SK-N-SH (cell line): Measurements from ENCODE around the gene KRT71. TPM values are rescaled to one million over a fixed set of nuclear protein-coding genes. Genes with fewer than 3 reads are reported as not detected.

Experiments used
- CTCF ChIA-PET: fragments of 300-600, 350-600 bp; formaldehyde crosslinking; extraction: SDS; loops from one replicate; lab custom pipeline; 2021; lab: Yijun Ruan, JAX
- POLR2A ChIA-PET: fragments of 350-600 bp; sonication (Branson Sonifier 250); formaldehyde crosslinking; extraction: SDS; loops from one replicate; lab custom pipeline; 2020; ENCODE audit warnings: antibody characterized with exemption, inconsistent platforms; lab: Yijun Ruan, JAX
- DNase-seq: peaks from one replicate; pipeline ENCODE4 v3.0.0; 2012
- H2AFZ ChIP-seq: fragments of 200-600 bp; sonication (generic); 2 replicates; pipeline ENCODE4 v1.8.1; 2016; ENCODE audit warnings: antibody characterized with exemption, mild to moderate bottlenecking, low read depth
- H3F3A ChIP-seq: fragments of 200-600 bp; sonication (generic); replicated peaks from 2 replicates; pipeline ENCODE3; 2016; ENCODE audit warnings: antibody characterized with exemption, mild to moderate bottlenecking; ENCODE audit not compliant: insufficient read depth
- H3K27ac ChIP-seq, 2 experiments: fragments of 200-500 bp in 1 of 2; fragments of 200-600 bp in 1 of 2; sonication (Bioruptor generic) in 1 of 2; sonication (generic), shearing (Covaris generic) in 1 of 2; 2 replicates each; pipeline versions ENCODE4 v1.5.1 to v1.6.1; 2014 to 2016; ENCODE audit warnings: low read depth in 2 of 2, inconsistent platforms in 1 of 2, low read length in 1 of 2, mild to moderate bottlenecking in 1 of 2, mixed read lengths in 1 of 2
- H3K27me3 ChIP-seq: fragments of 200-600 bp; sonication (generic), shearing (Covaris generic); 2 replicates; pipeline ENCODE4 v1.6.1; 2016; ENCODE audit warnings: mixed run types; ENCODE audit not compliant: insufficient read depth
- H3K36me3 ChIP-seq, 2 experiments: fragments of 200-500 bp in 1 of 2; fragments of 200-600 bp in 1 of 2; sonication (Bioruptor generic) in 1 of 2; sonication (generic) in 1 of 2; replicated peaks in 1 of 2; 2 replicates each; pipeline versions ENCODE3 to v1.5.1; 2014 to 2016; ENCODE audit warnings: low read length in 1 of 2, mild to moderate bottlenecking in 1 of 2; ENCODE audit not compliant: insufficient read depth in 2 of 2, control insufficient read depth in 1 of 2
- H3K4me1 ChIP-seq, 2 experiments: fragments of 200-500 bp in 1 of 2; fragments of 200-600 bp in 1 of 2; sonication (Bioruptor generic) in 1 of 2; sonication (generic), shearing (Covaris generic) in 1 of 2; 2 replicates each; pipeline versions ENCODE4 v1.5.1 to v1.6.1; 2014 to 2016; ENCODE audit warnings: low read depth in 1 of 2, low read length in 1 of 2, mixed run types in 1 of 2; ENCODE audit not compliant: insufficient read depth in 2 of 2, control insufficient read depth in 1 of 2
- H3K4me2 ChIP-seq: fragments of 200-600 bp; sonication (generic), shearing (Covaris generic); 2 replicates; pipeline ENCODE4 v1.6.1; 2017; ENCODE audit warnings: mixed run types
- H3K4me3 ChIP-seq, 2 experiments: fragments of 200-500 bp in 1 of 2; fragments of 200-600 bp in 1 of 2; sonication (Bioruptor generic) in 1 of 2; sonication (generic), shearing (Covaris generic) in 1 of 2; 2 replicates each; pipeline versions ENCODE4 v1.5.1 to v1.8.1; 2014 to 2016; ENCODE audit warnings: low read depth in 2 of 2, inconsistent platforms in 1 of 2, low read length in 1 of 2, mild to moderate bottlenecking in 1 of 2, mixed read lengths in 1 of 2, moderate library complexity in 1 of 2
- H3K79me2 ChIP-seq: fragments of 200-600 bp; sonication (generic); 2 replicates; pipeline ENCODE4 v1.8.1; 2017; ENCODE audit warnings: mild to moderate bottlenecking; ENCODE audit not compliant: insufficient read depth
- H3K9ac ChIP-seq: fragments of 200-600 bp; sonication (generic); 2 replicates; pipeline ENCODE4 v1.6.1; 2017; ENCODE audit warnings: mixed run types
- H3K9me2 ChIP-seq: fragments of 200-600 bp; sonication (generic); 2 replicates; pipeline ENCODE4 v1.6.1; 2017; ENCODE audit warnings: mixed run types
- H3K9me3 ChIP-seq: fragments of 200-600 bp; sonication (generic); 2 replicates; pipeline ENCODE4 v1.6.1; 2017; ENCODE audit warnings: mixed run types, mild to moderate bottlenecking, moderate library complexity
- H4K20me1 ChIP-seq: fragments of 200-600 bp; sonication (generic); 2 replicates; pipeline ENCODE4 v1.6.1; 2017; ENCODE audit warnings: mild to moderate bottlenecking, mixed run types; ENCODE audit not compliant: insufficient read depth
- CHD2 ChIP-seq: fragments of 150-350 bp; IDR thresholded peaks from 2 replicates; pipeline ENCODE4 v1.6.1; 2018; ENCODE audit warnings: low read length; ENCODE audit not compliant: partially characterized antibody
- CTCF ChIP-seq: fragments of 200-600 bp; sonication (generic); IDR thresholded peaks from 2 replicates; pipeline ENCODE4 v1.6.1; 2017; ENCODE audit warnings: antibody characterized with exemption, mild to moderate bottlenecking, moderate library complexity
- EP300 ChIP-seq, 2 experiments: IDR thresholded peaks; 2 replicates each; pipeline versions ENCODE4 v1.4.0 to v1.6.1; 2012; ENCODE audit warnings: borderline replicate concordance in 1 of 2, low read depth in 1 of 2, low read length in 1 of 2
- EZH2phosphoT487 ChIP-seq: fragments of 200-600 bp; sonication (generic); IDR thresholded peaks from 2 replicates; pipeline ENCODE4 v1.6.1; 2017; ENCODE audit warnings: low read depth, mixed run types, mild to moderate bottlenecking, antibody characterized with exemption, moderate library complexity, borderline replicate concordance
- FOSL2 ChIP-seq: IDR thresholded peaks from 2 replicates; pipeline ENCODE4 v1.4.0; 2012; ENCODE audit warnings: low read depth, mild to moderate bottlenecking, moderate library complexity, borderline replicate concordance
- FOXM1 ChIP-seq: IDR thresholded peaks from 2 replicates; pipeline ENCODE4 v1.4.0; 2012; ENCODE audit warnings: low read depth, mild to moderate bottlenecking
- GATA2 ChIP-seq: sonication (generic); formaldehyde crosslinking; IDR thresholded peaks from 2 replicates; pipeline ENCODE4 v1.5.0; 2020; ENCODE audit warnings: mild to moderate bottlenecking, missing genetic modification reagents
- MEF2A ChIP-seq: IDR thresholded peaks from 2 replicates; pipeline ENCODE4 v1.4.0; 2012; ENCODE audit warnings: low read depth, borderline replicate concordance
- NFIC ChIP-seq: IDR thresholded peaks from 2 replicates; pipeline ENCODE4 v1.4.0; 2012; ENCODE audit warnings: borderline replicate concordance
- PBX3 ChIP-seq: IDR thresholded peaks from 2 replicates; pipeline ENCODE4; 2012
- RAD21 ChIP-seq: IDR thresholded peaks from 2 replicates; pipeline ENCODE4 v1.6.1; 2012; ENCODE audit warnings: mild to moderate bottlenecking, low read length
- SMC3 ChIP-seq: IDR thresholded peaks from 2 replicates; pipeline ENCODE4 v1.6.1; 2012; ENCODE audit warnings: low read depth, low read length, improper control_type of control experiment
- TAF1 ChIP-seq: IDR thresholded peaks from 2 replicates; pipeline ENCODE4 v1.6.1; 2012; ENCODE audit warnings: low read depth, mild to moderate bottlenecking, low read length, moderate library complexity, borderline replicate concordance
- TCF12 ChIP-seq: IDR thresholded peaks from 2 replicates; pipeline ENCODE4 v1.4.0; 2012
- TEAD4 ChIP-seq: IDR thresholded peaks from 2 replicates; pipeline ENCODE4 v1.4.0; 2012; ENCODE audit warnings: mild to moderate bottlenecking, borderline replicate concordance; ENCODE audit not compliant: insufficient read depth
- YY1 ChIP-seq: IDR thresholded peaks from 2 replicates; pipeline ENCODE4 v1.4.0; 2012; ENCODE audit warnings: low read depth, mild to moderate bottlenecking
- WGBS: methylation state at CpG from one replicate; pipeline ENCODE4 v1.1.6; 2017; ENCODE audit warnings: low lambda C conversion rate; 5-methylcytosine and 5-hydroxymethylcytosine counted together
- polyA plus RNA-seq, 3 experiments: library from polyadenylated mRNA; depleted of rRNA; stranded (reverse); fragments of >200 nt; gene quantifications; 2 replicates each; pipeline ENCODE4 v1.2.3, GENCODE V29; 2012

KRT71 gene
- polyA plus RNA-seq, 1 of the 3 experiments (the other 2 are of a cell fraction) = not detected

- H3K27me3 ChIP-seq = peaks cover 37% of the 10 kb centered on the region
- 13% methylated on average over 7 of the region's 8 CpGs for WGBS
- ChIA-PET CTCF (interaction anchor here (1.0 kb wide), 1 partner anchor 321 kb away, joined by 4 read pairs; no protein-coding TSS in a partner anchor), POLR2A (no interaction called here)
- no peak for DNase-seq
- H3K4me2 ChIP-seq = no peak overlapping the region
- H3K4me1 ChIP-seq = no peaks in the 10 kb centered on the region
- H4K20me1 ChIP-seq = no peaks in the 10 kb centered on the region
- no peaks in the 10 kb centered on the region for H3F3A ChIP-seq
- TF ChIP-seq MEF2A = no peak
- no peak for TF ChIP-seq EZH2phosphoT487
- no peak for TF ChIP-seq TEAD4
- no peak for TF ChIP-seq EP300 (IDR thresholded peaks at IDR 0.05; ENCODE audit: borderline replicate concordance in 1 of 2, low read depth in 1 of 2, low read length in 1 of 2)
- no peak for TF ChIP-seq GATA2 (CRISPR knock-in tag)
- no peak for TF ChIP-seq YY1
- no peak for TF ChIP-seq SMC3
- TF ChIP-seq CHD2 = no peak
- no peak for TF ChIP-seq FOSL2
- TF ChIP-seq TCF12 = no peak
- TF ChIP-seq RAD21 = no peak
- no peak for TF ChIP-seq CTCF
- no peak for TF ChIP-seq NFIC
- no peak for TF ChIP-seq FOXM1
- no peaks in the 10 kb centered on the region for H3K79me2 ChIP-seq
- no peaks in the 10 kb centered on the region for H3K9me2 ChIP-seq
- no peak overlapping the region for H3K27ac ChIP-seq
- H2AFZ ChIP-seq = no peak overlapping the region
- H3K9me3 ChIP-seq = no peaks in the 10 kb centered on the region
- no peaks in the 10 kb centered on the region for H3K36me3 ChIP-seq
- no peak overlapping the region for H3K9ac ChIP-seq
- no peak overlapping the region for H3K4me3 ChIP-seq
Observed at GRCh38 chr12:52558781-52559445, 6.0 kb upstream of the KRT71 start.

- Histone ChIP-seq H3F3A (no peaks in the 10 kb centered on the region), H3K4me2 (no peak overlapping the region), H3K27ac (no peak overlapping the region), H3K9me2 (no peaks in the 10 kb centered on the region), H3K9ac (no peak overlapping the region), H3K4me1 (no peaks in the 10 kb centered on the region), H2AFZ (no peak overlapping the region)
- ChIA-PET POLR2A (no interaction called here), CTCF (no interaction called here)
- DNase-seq = no peak
- 42% methylated on average over 2 of the region's 2 CpGs for WGBS
- TF ChIP-seq TCF12 (no peak), TAF1 (no peak), PBX3 (no peak), NFIC (no peak)
- TF ChIP-seq, all 33 proteins: peak for 0
- Histone ChIP-seq H3K27me3 (peaks cover 40% of the 10 kb centered on the region), H3K79me2 (no peaks in the 10 kb centered on the region), H3K36me3 (no peaks in the 10 kb centered on the region), H4K20me1 (no peaks in the 10 kb centered on the region), H3K4me3 (no peak overlapping the region), H3K9me3 (no peaks in the 10 kb centered on the region)
Observed at GRCh38 chr12:52557476-52557875, 4.5 kb upstream of the KRT71 start.
